NCI-H2107 treated with DMSO at 0.1 percent for 48 hours (cell line): Measurements from ENCODE around the gene CEP19.
"Not testable (repeated sequence)": the region's sequence is repeated elsewhere in the genome, so short reads cannot be mapped to it uniquely, and the experiment has no call there.

ENCODE experiments used
- DNase-seq: peaks from one replicate; lab custom pipeline; 2025; ENCODE audit not compliant: unreplicated experiment; lab: John Stamatoyannopoulos, UW

The CEP19 gene, protein sequence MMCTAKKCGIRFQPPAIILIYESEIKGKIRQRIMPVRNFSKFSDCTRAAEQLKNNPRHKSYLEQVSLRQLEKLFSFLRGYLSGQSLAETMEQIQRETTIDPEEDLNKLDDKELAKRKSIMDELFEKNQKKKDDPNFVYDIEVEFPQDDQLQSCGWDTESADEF

DNA sequence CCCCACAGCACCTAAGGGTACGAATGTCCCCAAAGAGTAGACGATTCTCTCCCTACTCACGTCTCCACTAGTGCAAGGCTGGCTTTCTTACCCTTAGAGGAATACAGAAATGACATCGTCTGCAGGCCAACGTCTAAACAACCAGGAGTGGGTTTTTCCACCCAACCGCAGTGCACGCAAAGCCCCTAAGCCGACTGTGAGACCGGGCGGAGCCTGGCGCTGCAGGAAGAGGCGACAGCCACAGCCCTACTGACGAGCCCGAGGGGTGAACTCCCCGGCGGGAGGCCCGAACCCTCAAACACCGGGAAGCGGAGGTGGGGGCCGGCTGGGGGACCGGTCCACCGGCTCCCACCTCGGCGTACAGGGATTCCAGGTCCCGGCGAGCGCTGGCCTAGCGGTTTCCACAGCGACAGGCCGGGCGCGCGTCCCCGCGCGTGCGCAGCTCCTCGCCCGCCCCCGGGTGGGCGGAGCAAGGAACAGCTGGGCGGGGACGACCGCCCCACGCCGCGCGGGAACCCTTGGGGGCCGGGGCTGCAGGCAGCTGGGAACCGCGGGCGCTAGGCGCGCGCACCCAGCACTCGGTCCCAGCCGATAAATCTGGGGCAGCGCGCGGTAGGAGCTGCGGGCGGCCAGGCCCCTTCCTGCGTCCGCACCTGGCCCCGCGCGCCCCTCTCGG, at the start of gene CEP19, which contains the start of gene PIGX:
Gene CEP19, minus strand, starts transcription at position 413 of the 676 bp plus-strand sequence. CDS start 3,593 bp downstream, outside the sequence.
Gene PIGX, plus strand, starts transcription at position 540 of the 676 bp plus-strand sequence.
- peak; percentile 95 for DNase-seq

DNA sequence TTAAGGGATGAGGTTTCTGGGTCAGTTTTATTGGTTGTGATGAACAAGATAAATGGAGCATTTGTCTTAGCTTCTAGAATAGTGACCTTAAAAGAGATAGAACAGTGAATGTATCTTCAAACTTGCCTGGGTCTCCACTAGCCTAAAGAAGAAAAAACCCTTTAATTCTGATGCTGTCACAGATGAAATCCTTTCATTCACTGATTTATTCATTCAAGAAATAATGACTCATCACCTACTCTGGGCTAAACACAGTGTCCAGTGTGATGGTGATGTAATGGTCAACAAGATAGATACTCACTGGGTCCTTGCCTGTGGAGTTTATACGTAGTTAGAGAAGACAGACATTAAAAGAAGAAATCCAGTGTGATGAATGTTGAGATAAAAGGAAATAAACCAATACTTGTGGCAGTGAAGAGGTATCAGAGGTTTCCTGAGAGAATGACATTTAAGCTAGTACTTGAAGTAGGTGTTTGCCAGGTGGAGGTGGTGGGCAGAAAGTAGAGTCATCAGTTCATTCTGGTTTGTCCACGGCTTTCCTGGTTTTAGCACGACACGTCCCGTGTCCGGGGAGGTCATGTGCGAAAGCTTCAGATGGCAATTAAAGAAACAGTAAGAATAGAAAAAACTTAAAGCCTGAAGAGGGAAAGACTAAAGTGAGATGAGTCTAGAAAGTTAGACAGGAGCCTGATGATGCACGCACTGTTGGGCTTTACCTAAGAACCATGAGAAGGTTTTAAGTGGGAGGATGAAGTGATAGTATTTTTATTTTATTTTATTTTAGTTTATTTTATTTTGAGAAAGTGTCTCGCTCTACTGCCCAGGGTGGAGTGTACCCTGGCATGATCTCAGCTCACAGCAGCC, 46.1 kb upstream of the CEP19 start:
- DNase-seq = no peak

DNA sequence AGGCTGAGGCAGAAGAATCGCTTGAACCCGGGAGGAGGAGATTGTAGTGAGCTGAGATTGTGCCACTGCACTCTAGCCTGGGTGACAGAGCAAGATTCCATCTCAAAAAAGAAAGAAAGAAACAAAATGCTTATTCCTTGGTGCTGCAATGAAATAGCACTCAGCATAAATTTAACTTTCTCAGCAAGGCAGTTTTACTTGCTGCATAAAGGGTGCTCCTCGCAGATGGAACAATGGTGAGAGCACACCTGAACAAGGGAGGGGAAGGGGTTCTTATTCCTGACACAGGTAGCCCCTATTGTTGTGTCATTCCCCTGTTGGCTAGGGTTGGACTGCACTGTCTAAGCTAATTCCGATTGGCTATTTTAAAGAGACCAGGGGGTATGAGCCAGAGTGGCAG, 44.7 kb upstream of the CEP19 start:
- DNase-seq = no peak

DNA sequence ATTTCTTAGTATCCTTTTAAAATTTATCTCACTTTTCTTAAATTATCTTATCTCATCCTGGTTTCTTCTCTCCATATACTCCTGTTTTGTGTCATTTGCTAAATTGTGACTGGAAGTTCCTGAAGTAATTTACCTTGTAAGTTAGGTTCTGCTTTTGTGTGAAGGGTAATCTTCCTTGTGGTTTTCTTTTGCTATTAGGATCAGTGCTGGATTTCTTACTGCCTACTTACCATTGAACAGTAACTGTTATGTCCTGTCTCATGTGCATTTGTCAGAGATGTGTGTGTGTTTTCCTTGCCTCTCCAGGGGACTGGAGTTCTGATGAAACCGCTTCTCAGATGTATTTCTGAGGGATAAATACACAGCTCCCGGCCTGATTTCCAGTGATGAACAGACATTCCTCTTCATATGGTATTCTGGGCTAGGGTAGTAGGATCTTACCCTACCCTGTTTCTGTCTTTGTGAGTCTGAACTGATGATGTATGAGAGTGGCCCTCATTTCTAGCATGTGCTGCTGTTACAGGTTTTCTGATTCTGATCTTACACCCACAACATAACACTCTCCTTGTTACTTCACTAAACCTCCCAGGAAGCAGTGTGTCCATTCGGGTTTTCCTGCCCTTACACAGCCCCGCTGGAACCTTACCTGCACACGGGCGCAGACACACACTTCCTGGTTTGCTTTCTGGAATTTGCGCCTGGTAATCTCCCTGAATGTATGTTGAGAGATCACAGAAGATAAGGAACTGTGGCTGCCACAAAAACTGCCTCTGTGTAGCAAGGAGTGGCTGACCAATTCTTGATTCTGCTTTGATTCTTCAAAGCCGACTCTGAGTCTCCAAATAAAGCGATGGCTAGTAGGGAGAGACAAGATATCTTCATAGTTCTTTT, 42.3 kb upstream of the CEP19 start:
- DNase-seq = no peak

DNA sequence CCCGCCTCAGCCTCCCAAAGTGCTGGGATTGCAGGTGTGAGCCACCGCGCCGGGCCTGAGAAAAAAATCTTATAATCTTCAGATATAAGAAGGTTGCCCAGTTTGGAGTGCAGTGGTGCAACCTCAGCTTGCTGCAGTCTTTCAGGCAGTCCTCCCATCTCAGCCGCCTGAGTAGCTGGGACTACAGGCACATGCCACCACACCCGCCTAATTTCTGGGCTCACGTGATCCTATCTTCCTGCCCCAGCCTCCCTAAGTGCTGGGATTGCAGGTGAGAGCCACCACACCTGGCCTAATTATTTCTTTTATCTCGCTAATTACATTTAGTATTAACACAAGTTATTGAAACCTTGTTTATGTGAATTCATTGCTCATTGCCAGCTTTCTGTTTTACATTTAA, 41.2 kb upstream of the CEP19 start:
- DNase-seq = no peak

DNA sequence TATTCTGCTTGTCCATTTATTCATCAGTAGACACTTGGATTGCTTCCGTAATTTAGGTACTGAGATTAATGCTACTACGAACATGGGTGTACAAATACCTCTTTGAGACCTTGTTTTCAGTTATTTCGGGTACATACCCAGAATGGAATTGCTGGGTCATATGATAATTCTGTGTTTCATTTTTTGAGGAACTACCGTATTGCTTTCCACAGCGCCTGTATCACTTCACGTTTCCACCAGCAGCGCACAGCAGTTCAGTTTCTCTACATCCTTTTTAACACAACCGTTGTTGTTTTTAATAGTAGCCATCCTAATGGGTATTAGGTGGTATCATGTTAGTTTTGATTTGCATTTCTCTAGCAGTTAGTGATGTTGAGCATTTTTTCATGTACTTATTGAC, 37.1 kb upstream of the CEP19 start:
- DNase-seq = no peak

DNA sequence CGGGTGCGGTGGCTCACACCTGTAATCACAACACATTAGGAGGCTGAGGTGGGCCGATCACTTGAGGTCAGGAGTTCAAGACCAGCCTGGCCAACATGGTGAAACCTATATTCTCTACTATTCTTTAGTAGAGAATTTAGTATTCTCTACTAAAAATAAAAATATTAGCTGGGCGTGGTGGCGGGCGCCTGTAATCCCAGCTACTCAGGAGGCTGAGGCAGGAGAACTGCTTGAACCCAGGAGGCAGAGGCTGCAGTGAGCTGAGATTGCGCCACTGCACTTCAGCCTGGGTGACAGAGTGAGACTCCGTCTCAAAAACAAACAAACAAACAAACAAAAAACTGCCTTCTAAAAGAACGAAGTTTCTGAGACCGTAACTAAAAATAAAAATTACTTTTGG, 31.5 kb upstream of the CEP19 start:
- not testable (repeated sequence) for DNase-seq

DNA sequence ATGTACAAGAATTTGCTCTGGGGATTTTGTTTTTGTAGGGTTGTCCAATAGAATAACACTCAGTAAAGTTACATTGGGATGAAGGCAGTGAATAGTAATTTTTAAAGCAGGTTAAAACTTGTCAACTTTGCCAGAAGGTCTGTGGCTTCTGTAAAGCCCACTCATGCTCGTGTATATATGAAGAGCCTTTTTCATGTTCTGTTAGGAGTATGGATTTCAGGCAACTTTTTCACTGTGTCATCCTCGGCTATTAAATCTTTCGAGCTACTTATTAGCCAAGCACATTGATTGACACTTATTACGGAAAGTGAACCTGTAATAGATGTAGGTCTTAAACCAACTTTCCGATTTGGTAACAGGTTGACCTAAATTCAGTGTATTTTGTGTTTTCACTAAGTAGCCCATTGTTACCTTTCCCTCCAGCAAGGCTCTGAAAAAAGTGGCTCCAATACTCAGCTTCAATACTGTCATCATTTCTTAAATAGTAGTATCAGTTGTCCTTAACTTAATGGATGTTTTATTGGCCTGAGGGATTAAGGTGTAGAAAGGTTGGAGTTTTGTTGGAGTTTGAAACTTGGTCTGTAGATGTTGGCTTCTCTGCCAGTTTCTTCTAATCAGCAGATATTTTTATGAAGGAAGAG, 29.3 kb upstream of the CEP19 start:
- DNase-seq = no peak

DNA sequence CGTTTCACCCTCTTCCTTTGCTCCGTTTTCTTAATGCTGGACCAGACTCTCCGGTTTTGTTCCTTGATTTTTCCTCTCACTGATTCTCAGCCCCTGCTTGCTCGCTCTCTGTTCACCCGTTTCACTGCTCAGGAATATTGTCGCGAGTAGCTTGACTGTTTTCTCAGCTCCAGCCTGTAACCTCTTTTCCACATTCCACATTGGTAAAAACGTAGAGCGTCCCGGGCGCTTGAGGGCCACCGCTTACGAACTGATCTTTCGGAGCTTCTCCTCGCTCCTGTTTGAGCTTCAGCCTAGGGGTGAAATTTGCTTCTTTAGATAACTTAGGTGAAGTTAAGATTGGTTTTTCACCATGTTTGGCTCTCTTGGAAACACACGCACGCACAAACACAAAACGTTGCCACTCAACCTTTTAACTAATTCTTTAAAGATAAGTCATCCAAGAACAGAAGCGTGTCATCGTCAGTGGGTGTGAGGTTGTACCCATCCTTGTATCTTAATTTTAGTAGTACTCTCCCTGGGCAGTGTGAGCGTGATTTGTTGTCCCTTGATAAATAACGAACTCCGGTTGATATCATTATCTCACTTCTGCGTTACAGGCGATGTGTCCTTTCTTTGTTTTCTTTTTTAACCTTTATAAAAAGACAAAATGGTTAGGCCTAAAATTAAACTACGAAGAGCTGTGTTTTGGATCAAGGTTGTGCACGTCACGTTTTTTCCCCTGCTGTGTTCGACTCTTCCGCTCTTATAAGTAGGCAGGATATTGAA, 28.6 kb upstream of the CEP19 start:
- DNase-seq = peak; percentile 70

DNA sequence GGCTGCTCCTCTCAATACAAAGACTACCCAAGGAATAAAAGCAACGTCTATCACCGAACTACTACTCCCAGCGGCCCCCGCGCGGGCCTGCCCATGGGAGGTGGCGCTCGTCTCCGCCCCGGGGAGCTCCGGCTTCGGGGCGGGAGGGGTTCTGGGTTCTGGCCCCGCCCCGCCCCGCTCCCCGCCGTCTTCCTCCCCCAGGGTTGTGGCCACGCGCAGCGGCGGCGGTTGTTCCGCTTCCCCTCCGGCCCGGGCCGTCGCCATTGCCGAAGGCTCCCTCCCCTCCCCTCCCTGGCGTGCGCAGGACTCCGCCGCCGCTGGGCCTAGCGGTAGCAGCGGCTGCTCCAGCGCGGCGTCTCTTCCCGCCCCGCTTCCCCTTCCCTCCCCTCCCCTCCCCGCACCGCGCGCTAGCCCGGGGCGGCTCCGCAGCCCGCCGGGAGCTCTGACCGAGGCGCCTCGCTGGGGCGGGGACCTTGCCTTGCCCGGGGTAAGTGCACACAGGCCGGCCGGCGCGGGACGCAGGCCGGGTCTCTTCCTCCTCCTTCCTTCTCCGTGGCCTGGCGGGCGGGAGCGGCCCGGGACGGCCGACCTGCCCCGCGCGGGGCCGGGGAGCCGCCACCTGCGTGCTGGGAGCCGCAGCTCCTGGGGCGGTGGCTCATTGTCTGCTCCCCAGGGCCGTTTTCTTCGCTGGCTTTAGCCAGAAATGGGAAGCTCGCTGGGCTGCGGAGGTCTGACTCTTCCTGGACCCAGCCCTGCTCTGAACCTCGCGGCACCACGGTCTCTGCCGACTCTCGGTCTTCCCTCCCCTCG, 27.8 kb upstream of the CEP19 start, which contains the start of gene PAK2:
Gene PAK2, plus strand, starts transcription at position 187 of the 810 bp plus-strand sequence. CDS start 42,790 bp downstream, outside the sequence.
- peak; percentile 98 for DNase-seq

DNA sequence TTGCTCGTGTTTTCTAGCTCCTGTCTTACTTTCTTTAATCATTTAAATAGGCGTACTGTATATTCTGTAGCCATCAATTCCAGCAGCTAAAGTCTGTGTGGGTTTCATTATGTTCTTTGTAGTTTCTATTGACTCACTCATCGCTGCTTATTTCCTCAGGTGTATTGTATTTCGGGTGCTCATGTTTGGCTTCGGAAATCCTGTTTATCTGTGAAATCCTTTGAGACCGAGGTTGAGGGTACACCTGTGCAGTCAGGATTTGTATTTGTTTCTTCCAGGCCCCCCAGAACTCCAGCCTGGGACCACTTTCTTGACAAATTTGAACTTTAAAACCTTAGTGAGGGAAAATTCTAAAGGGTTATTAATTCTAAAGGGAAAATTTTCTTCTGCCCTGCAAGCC, 25.6 kb upstream of the CEP19 start:
- DNase-seq = no peak

DNA sequence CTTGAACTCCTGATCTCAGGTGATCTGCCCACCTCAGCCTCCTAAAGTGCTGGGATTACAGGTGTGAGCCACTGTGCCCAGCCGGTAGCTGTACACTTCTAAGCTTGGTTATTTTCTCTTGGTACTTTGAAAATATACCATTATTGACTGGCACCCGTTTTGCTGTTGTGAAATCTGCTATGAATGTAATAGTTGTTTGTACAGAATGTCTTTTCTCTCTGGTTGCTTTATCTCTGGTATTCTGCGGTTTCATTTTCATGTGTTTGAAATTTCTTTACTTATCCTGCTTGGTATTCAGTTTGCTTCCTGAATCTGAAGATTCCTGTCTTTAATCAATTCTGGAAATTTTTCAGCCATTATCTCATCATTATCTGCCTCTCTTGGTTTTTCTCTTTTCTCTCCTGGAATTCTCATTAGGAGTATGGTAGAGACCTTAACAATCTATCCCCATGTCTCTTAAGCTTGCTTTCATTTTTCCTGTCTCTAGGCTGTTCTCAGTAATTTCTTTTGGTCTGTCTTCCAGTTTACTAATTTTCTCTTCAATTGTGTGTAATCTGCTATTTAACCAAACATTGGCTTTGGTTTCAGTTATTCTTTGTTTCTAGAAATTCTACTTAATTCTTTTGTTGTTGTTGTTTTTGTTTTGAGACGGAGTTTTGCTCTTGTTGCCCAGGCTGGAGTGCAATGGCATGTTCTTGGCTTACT, 24.8 kb upstream of the CEP19 start:
- no peak for DNase-seq

DNA sequence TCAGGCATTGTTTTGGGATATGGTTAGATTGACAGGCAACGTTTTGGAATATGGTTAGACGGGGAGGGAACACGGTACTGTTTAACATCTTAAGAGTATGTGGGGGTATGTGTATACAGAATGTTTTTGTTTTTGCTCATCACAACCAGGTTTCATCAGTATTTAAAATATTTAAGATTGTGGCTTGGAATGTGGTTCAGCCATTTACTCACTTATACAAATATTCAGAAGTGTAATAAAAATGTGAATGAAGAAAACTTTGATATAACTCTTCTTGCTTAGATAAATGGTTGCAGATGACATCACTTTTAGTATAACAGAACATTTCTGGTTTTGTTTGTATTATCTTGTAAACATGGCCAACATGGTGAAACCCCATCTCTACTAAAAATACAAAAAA, 23.7 kb upstream of the CEP19 start:
- DNase-seq = no peak

DNA sequence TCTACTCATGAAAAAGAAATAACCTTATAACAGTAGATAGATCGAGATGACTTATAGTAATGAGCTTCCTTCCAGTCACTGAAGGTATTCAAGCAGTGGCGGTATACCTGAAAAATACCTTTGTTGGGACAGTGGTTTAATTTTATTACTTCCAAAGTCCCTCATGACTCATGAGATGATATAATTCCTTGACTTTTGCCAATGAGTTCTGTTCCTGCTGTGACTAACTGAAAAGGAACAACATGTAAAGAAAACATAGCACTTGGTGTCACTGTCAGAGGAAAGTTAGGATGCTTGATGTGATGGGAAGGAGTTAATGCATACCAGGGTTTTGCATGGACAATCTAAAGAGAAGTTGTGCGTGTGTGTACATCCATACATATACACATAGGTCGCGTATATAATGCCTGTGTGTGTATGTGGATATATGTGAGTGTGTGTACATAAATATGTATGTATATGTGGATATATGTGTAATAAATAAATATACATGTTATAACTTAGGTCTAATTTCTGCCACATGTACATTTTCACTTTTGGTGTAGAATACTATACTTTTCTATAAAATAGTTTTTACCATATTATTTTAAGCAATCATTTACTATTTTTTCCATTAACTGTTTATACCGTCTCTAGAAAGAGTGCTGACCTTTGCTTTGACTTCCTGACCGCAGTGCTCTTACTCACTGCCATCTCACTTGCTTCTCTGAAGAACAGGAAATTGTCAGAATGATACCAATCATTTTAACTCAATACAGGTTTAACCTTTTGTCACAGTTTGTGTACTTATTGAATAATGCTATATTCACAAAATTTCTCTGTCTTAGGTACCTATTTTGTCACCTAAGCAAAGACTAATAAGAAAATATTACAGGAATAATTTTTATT, 15.0 kb upstream of the CEP19 start:
- DNase-seq = no peak

DNA sequence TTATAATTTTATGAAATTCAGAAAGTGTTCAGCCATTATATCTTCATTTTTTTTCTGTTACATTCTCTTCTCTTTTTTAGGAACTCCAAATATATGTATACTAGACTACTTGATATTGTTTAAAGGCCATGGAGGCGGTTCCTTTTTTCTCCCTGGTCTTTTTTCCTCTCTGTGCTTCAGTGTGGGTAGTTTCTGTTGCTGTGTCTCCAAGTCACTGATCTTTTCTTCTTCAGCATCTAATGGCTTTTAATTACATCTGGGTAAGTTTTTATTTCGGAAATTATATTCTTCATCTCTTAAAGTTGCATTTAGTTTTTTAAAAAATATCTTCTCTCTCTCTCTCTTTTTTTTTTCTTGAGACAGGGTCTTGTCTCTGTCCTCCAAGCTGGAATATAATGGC, 9.0 kb upstream of the CEP19 start:
- DNase-seq = no peak

DNA sequence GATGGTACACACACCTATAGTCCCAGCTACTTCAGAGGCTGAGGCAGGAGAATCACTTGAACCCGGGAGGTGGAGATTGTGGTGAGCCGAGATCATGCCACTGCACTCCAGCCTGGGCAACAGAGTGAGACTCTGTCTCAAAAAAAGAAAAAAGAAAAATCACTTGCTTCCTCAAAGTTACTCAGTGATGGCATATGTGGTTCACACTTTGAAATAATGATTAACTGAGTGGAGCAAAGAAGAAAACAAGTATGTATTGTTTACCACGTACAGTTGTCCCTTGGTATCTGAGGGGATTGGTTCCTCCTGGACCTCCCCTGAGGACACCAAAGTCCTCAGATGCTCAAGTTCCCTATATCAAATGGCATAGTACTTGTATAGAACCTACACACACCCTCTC, 5.1 kb upstream of the CEP19 start:
- not testable (repeated sequence) for DNase-seq
